DMS53 treated with DMSO at 0.1 percent for 48 hours (cell line): ENCODE results near the gene CMTM5.
"Not testable (repeated sequence)": the region's sequence is repeated elsewhere in the genome, so short reads cannot be mapped to it uniquely, and the experiment has no call there.

ENCODE experiments used
- DNase-seq: peaks from one replicate; lab custom pipeline; 2025; ENCODE audit not compliant: unreplicated experiment; lab: John Stamatoyannopoulos, UW

CMTM5 gene

DNA sequence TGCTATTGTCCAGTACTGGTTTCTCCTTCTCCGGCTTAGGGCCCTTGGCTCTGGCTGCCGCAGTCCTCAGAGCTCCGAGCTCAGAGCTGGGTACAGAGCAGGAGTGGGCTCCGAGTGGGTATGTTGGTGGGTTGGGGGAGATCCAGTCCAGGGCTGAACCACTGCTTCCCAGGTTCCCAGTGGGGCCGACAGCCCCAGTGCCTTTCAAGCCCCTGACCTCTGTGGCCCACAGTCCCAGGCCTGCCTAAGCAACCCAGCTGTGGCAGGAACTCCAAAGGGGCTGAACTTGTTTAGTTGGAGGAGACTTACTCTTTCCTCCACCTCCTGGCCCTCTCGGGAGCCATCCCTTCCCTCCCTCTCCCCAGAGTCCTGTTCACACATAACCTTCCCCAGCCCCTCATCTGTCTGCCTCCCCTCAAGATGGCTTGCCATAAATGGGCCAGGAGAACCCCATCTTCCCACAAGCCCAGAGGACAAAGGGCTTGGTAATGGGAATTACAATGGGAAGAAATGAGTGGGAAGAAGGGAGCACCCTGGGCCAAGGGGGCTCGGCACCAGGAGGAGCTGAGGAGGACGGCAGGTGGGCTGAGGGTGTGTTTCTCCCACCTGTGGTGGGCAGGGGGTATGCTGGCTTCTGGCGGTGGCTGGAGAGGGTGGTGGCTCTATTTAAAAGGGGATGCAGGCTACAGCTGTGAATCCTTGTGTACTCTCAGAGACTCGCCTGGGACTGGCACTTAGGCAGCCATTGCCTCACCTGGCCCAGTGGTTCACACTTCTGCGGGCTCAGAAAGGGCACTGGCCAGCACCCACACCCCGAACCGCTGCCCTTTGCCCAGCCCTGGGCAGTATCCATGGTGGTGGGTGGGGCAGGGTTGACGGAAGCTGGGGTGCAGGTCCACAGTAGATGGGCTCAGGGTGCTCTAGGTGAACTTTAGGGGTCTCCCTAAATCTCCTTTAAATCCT, 35.0 kb downstream of the CMTM5 start:
- DNase-seq, result no peak

DNA sequence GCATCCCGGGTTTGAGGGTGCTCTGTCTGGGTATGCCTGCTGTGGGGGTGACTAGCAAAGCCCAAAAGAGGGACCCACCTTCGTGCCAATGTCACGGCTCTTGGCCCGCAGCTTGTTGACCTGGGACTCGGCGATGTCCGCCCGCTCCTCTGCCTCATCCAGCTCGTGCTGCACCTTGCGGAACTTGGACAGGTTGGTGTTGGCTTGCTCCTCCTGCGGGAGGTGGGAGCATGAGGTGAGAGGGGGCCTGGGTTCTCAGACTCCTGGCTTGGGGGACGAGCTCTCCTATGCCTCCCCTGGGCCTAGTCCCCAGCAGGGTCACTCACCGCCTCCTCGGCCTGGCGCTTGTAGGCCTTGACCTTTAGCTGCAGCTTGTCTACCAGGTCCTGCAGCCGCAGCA, 36.8 kb downstream of the CMTM5 start:
- DNase-seq, result no peak

DNA sequence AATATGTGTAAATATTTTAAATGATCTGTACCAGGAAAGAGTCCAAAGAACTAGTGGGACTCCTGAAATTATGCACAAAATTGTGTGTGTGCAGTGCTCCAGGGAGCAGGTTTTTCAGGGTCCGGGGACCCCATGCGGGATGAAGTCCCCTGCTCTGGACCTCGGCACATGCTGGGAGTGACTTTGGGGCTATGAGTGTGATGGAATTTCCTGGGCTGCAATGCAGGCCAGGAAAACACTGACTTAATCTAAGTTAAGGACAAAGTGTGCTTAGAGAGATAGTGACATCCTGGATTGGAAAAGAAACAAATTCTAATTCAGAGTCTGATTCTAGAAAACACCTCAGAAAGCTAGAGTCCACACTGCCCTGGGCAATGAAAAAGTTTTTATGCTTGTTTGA, 37.4 kb downstream of the CMTM5 start:
- no peak for DNase-seq

DNA sequence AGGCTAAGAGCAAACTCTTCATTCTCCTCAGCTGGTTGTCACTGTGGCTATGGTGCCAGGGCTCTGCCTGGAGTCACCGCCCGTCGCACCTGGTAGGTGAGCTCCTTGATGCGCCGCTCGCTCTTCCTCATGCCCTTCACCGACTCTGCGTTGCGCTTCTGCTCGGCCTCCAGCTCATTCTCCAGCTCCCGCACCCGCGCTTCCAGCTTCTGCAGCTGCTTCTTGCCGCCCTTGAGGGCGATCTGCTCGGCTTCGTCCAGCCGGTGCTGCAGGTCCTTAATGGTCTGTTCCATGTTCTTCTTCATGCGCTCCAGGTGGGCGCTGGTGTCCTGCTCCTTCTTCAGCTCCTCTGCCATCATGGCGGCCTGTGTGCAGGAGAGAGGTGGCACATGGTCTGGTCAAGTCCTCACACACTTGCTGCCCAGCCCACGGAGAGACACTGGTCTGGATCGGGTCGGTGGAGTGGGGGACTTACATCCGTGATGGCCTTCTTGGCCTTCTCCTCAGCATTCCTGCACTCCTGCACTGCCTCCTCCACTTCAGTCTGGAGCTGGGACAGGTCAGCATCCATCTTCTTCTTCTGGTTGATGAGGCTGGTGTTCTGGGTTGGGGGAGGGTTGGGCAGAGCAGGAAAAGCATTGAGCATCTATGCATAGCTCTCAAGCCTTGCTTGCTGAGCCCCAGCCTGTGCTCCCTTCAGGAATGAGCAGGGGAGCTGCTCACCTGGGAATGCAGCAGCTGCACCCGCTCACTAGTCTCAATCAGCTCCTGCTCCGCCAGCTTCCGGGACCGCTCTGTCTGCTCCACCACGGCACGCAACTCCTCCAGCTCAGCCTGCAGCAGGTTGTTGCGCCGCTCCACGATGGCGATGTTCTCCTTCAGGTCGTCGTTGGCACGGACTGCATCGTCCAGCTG, 38.3 kb downstream of the CMTM5 start:
- no peak for DNase-seq

DNA sequence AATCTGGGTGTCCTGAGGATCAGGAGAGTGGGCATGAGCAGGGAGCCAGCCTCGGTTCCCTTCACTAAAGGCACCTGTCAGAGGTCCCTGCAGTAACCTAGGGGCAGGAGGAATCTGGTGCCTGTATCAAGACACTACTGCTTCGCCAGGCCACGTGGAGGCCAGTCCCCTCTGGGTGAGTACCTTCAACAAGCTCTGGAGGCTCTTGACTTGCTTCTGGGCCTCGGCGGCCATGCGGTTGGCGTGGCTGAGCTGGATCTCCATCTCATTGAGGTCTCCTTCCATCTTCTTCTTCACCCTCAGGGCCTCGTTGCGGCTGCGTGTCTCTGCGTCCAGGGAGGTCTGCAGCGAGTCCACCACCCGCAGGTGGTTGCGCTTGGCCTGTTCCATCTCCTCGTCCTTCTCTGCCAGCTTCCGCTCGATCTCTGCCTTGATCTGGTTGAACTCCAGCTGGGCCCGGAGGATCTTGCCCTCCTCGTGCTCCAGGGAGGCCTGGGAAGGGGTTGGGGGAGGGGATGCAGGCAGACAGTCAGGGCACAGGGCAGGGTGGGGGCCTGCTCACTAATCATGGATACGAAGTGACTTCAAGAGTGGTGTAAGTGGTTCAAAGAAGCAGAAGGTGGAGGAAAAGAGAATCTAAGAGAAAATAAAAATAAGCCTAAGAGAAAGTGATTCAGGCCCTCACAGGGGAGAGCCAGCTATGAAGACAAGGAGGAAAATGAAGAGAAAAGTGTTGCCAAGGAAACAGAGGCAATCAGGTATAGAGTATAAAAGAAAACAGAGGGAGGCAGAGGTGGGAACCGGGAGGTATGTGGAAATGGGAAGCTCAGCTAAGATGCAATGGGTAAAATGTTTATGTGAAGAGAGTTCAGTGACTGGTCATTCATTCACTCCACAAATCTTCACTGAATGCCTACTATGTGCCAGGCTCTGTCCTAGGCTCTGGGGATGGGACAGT, 39.3 kb downstream of the CMTM5 start:
- no peak for DNase-seq

GRCh38 chr14:23416801-23417200, 40.0 kb downstream of the CMTM5 start:
- DNase-seq, result no peak

- not testable (repeated sequence) for DNase-seq
Measured at GRCh38 chr14:23417269-23417668, 40.4 kb downstream of the CMTM5 start.

DNA sequence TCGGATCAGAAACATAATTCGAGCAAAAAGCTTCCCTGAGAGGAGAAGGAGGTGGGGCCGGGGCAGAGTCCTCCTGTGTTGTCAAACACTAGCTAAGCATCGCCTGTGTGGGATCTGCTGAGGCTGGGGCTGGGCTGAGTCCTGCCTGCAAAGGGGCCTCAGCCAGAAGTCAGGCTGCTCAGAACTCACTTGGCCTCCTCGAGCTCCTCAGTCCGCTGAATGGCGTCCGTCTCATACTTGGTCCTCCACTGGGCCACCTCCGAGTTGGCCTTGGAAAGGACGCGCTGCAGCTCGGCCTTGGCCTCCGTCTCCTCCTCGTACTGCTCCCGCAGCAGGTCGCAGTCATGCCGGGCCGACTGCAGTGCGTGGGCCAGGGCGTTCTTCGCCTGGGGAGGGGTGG, 41.2 kb downstream of the CMTM5 start:
- DNase-seq, result no peak

DNA sequence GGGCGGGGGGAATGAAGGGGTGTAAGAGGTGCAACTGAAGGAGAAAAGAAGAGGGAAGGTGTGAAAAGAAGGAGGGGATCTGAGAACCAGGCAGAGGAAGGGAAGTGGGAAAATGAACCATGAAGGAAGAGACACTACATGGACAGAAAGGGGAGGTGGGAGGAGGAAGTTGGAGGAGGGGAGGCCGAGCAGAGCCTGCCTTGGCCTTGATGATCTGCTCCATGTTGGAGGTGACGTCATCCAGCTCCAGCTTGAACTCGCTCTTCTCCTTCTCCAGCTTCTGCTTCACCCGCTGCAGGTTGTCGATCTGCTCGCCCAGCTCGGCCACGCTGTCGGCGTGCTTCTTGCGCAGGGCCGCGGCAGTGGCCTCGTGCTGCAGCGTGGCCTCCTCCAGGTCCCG, 42.8 kb downstream of the CMTM5 start:
- not testable (repeated sequence) for DNase-seq

- DNase-seq, result no peak
Measured at GRCh38 chr14:23421594-23421993, 44.7 kb downstream of the CMTM5 start.

- no peak for DNase-seq
Measured at GRCh38 chr14:23423657-23424056, 46.8 kb downstream of the CMTM5 start.

DNA sequence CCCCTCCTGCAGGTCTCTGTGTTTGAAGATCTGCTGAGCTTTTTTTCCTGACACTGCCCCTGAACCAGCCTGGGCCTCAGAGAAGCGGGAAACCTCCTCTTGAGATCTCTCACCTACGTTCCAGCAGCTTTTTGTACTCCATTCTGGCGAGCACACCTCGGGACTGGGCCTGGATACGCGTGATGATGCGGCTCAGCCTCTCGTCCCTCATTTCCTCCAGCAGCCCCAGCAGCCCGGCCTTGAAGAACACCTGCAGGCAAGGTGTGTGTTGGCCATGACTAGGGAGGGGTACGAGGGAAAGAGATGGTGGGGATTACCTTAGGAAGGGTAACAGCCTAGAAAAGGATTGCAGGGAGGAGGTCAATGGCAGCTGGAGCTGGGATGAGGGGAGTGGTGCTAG, 48.3 kb downstream of the CMTM5 start:
- no peak for DNase-seq

- not testable (repeated sequence) for DNase-seq
Measured at GRCh38 chr14:23425798-23426197, 49.0 kb downstream of the CMTM5 start.

GRCh38 chr14:23428686-23429495, 52.0 kb downstream of the CMTM5 start:
- DNase-seq, result no peak
